ENCODE results near the gene ZSCAN20. TPM values are rescaled to one million over a fixed set of nuclear protein-coding genes. Genes with fewer than 3 reads are reported as not detected.

The ZSCAN20 gene
- total and polyA plus RNA-seq, 9 of the 15 experiments (the other 6 are each of a cell fraction or from before 2014, with no cell fraction given) = 0.36 to 3.3 (median 2.0) TPM

DNA sequence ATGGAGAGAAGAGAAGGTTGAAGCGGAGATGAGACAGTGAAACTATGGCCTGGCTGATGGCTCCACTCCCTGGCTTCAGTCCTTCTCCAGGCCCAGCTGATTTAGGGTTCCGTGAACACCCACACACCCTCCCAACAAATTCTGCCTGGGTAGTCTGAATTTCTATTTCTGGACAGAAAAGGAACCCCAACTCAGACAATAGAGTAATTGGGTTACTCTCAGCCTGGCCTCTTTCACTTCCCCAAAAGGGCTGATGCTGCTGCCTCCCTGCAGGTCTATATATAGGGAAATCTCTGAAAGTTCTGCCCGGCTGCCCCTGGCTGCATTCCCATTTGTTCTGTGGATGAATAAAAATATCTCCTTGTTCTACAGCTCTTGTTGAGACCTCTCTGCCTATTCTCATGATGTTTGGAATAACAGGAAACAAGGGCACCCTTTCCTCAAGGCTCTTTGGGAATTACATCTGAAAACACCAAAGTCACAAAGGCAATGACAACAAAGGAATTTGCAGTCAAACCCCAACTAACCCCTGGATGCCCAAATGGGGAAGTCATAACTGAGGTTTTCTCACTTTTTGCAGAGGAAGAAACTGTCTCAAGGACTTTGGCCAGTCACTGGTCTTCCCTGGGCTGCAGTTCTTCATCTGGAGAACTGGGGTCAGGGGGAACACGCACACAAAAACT lies 11.4 kb upstream of the ZSCAN20 start:
- FAIRE-seq = no peak
- ChIA-PET POLR2A (interaction anchor here (1.3 kb wide), 1 partner anchor 11 kb away, joined by 3 read pairs; no protein-coding TSS in a partner anchor), CTCF (ENCODE audit: low intra/inter-chr PET ratio) (no interaction called here)
- Histone ChIP-seq H3K4me3 (no peak overlapping the region), H3K9me1 (ENCODE audit: control insufficient read depth, insufficient read depth, low read length) (no peaks in the 10 kb centered on the region), H3K9me3 (replicated peaks; ENCODE audit: control insufficient read depth, insufficient read depth, low read depth, low read length) (no peaks in the 10 kb centered on the region), H3K9ac (ENCODE audit: insufficient read depth in 1 of 2, low read depth in 2 of 2, low read length in 2 of 2) (no peak overlapping the region), H3K4me1 (replicated peaks in 1 of 2; ENCODE audit: control insufficient read depth in 2 of 2, insufficient read depth in 2 of 2, low read length in 2 of 2) (peaks cover 0 to 3% of the 10 kb centered on the region in 2 experiments; a peak in 1 of 5 replicates), H4K20me1 (replicated peaks; ENCODE audit: control insufficient read depth, insufficient read depth, low read length) (no peaks in the 10 kb centered on the region; the same call in 1 of the 2 replicates), H3K27me3 (ENCODE audit: control insufficient read depth in 2 of 2, insufficient read depth in 2 of 2, low read length in 2 of 2) (peaks cover 10 to 28% of the 10 kb centered on the region in 2 experiments; a peak in 4 of 5 replicates), H3K27ac (ENCODE audit: extremely low read depth, low read depth, low read length) (no peak overlapping the region), H3K36me3 (ENCODE audit: control insufficient read depth, insufficient read depth, low read length) (no peaks in the 10 kb centered on the region), H3K79me2 (ENCODE audit: control insufficient read depth, insufficient read depth, low read length) (no peaks in the 10 kb centered on the region), H3K4me2 (ENCODE audit: insufficient read depth, low read length) (no peak overlapping the region), H2AFZ (ENCODE audit: low read depth, low read length) (no peak overlapping the region)
- DNase-seq (ENCODE audit: extremely low read depth in 1 of 4, low spot score in 3 of 4) = no peak
- no TSS peak for BruUV-seq (replicated peaks)
- WGBS (ENCODE audit: insufficient coverage, low coverage, missing lambda C conversion rate) = 0% methylated on average over 4 of the region's 4 CpGs
- TF ChIP-seq POLR2A (conservative IDR thresholded peaks at IDR 0.05) (no peak), SPI1 (IDR thresholded peaks at IDR 0.05; ENCODE audit: borderline replicate concordance, low read depth, low read length) (peak; percentile 59; the same call in 1 of the 2 replicates)
- intact Hi-C loops (cut with micrococcal nuclease) = no loop called here
- no peak for ATAC-seq
- in situ Hi-C loops (cut with MboI) = no loop called here

DNA sequence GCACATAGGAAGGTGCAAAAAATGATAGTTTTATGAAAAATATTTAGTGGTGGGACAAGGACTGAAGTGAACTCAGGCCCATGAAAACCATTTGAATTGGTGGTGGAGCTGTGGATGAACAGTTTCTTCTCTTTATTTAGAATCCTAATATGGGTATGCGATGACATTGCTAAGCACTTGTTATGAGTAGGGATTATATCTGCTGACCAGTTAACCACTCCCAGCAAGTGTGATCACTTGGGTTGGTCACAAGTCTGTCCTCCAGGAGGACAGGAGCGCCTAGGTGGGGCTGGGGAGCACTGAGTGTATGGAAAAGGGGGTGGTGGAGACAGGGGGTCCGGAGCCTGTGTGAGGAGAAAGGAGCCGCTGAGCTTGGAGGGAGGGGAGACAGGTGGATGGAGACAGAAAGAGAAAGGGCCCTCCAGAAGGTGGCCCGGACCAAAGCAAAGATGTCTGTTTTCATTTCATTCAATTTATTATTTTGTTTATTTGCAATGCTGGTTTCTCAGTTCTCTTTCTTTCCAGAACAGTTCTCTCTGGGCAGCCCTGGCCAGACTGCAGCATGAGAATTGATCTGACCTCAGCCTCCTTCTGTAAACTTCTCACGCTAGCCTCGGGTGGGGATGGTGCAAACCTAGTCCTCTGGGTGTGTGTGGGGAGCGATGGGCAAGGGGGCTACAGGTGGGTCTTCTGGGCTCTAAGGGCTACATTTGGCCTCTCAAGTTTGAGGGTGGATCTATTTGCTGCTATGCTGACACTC lies 9.9 kb upstream of the ZSCAN20 start:
- H4K20me1 ChIP-seq (replicated peaks; ENCODE audit: control insufficient read depth, insufficient read depth, low read length) = no peaks in the 10 kb centered on the region; the same call in 1 of the 2 replicates
- no peak overlapping the region for H3K4me2 ChIP-seq (ENCODE audit: insufficient read depth, low read length)
- intact Hi-C loops (cut with micrococcal nuclease) (no loop called here), in situ Hi-C loops (cut with MboI) (no loop called here)
- peak in 1 of 4 experiments; percentile 38 for DNase-seq (ENCODE audit: extremely low read depth in 1 of 4, low spot score in 3 of 4)
- peak; percentile 27 to 42 (median 32); a peak in 4 of 6 replicates for TF ChIP-seq CTCF (IDR thresholded peaks at IDR 0.05 in 2 of 3, conservative IDR thresholded peaks at IDR 0.05 in 1 of 3; ENCODE audit: insufficient read depth in 2 of 3, low read depth in 1 of 3, low read length in 3 of 3)
- TF ChIP-seq ZNF41 (CRISPR knock-in tag; conservative IDR thresholded peaks at IDR 0.05) = no peak
- TF ChIP-seq, protein P1, sequence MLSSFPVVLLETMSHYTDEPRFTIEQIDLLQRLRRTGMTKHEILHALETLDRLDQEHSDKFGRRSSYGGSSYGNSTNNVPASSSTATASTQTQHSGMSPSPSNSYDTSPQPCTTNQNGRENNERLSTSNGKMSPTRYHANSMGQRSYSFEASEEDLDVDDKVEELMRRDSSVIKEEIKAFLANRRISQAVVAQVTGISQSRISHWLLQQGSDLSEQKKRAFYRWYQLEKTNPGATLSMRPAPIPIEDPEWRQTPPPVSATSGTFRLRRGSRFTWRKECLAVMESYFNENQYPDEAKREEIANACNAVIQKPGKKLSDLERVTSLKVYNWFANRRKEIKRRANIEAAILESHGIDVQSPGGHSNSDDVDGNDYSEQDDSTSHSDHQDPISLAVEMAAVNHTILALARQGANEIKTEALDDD (IDR thresholded peaks at IDR 0.05) = peak; percentile 95
- ATAC-seq = peak; percentile 73; the same call in 2 of the 3 replicates
- BruUV-seq (replicated peaks) = no TSS peak
- no peak overlapping the region for H3K27ac ChIP-seq (ENCODE audit: extremely low read depth, low read depth, low read length)
- no peaks in the 10 kb centered on the region for H3K9me1 ChIP-seq (ENCODE audit: control insufficient read depth, insufficient read depth, low read length)
- H3K9ac ChIP-seq (ENCODE audit: insufficient read depth in 1 of 2, low read depth in 2 of 2, low read length in 2 of 2) = no peak overlapping the region
- no peaks in the 10 kb centered on the region for H3K36me3 ChIP-seq (ENCODE audit: control insufficient read depth, insufficient read depth, low read length)
- POLR2A ChIA-PET = interaction anchor here (1.3 kb wide), 1 partner anchor 9 kb away, joined by 3 read pairs; no protein-coding TSS in a partner anchor
- H3K27me3 ChIP-seq (ENCODE audit: control insufficient read depth in 2 of 2, insufficient read depth in 2 of 2, low read length in 2 of 2) = peaks cover 8 to 35% of the 10 kb centered on the region in 2 experiments; a peak in 4 of 5 replicates
- no peaks in the 10 kb centered on the region for H3K4me1 ChIP-seq (replicated peaks in 1 of 2; ENCODE audit: control insufficient read depth in 2 of 2, insufficient read depth in 2 of 2, low read length in 2 of 2)
- H3K79me2 ChIP-seq (ENCODE audit: control insufficient read depth, insufficient read depth, low read length) = no peaks in the 10 kb centered on the region
- no peaks in the 10 kb centered on the region for H3K9me3 ChIP-seq (replicated peaks; ENCODE audit: control insufficient read depth, insufficient read depth, low read depth, low read length)
- FAIRE-seq = no peak
- CTCF ChIA-PET (ENCODE audit: low intra/inter-chr PET ratio) = no interaction called here
- 5% methylated on average over 8 of the region's 8 CpGs for WGBS (ENCODE audit: insufficient coverage, low coverage, missing lambda C conversion rate)
- H3K4me3 ChIP-seq = no peak overlapping the region
- no peak overlapping the region for H2AFZ ChIP-seq (ENCODE audit: low read depth, low read length)

Data from K562 (cell line).